Measurements from ENCODE around the gene CPA3. TPM values are rescaled to one million over a fixed set of nuclear protein-coding genes. Genes with fewer than 3 reads are reported as not detected.

The CPA3 gene
- total RNA-seq, 1 experiment from 2014 or later = not detected

GRCh38 chr3:148833223-148833622 is 31.9 kb upstream of the CPA3 start:
- no peak overlapping the region for H3K4me2 ChIP-seq (ENCODE audit: low read length)
- no peaks in the 10 kb centered on the region for H3K36me3 ChIP-seq (ENCODE audit: control insufficient read depth in 1 of 2, insufficient read depth in 2 of 2, low read length in 2 of 2)
- ChIA-PET RAD21 (ENCODE audit: low non-redundant PET in 1 of 2, low total read pairs in 2 of 2, uncharacterized antibody in 2 of 2, unreplicated experiment in 2 of 2) (no interaction called here), POLR2A (no interaction called here), CTCF (no interaction called here)
- no peaks in the 10 kb centered on the region for H3K9me3 ChIP-seq (ENCODE audit: control insufficient read depth in 1 of 2, insufficient read depth in 1 of 2, low read depth in 1 of 2, low read length in 2 of 2)
- no peak overlapping the region for H3K4me3 ChIP-seq (replicated peaks in 1 of 2; ENCODE audit: low read depth in 1 of 2, low read length in 2 of 2)
- no peak overlapping the region for H2AFZ ChIP-seq (ENCODE audit: low read depth, low read length, poor library complexity, severe bottlenecking)
- H3K9ac ChIP-seq (ENCODE audit: low read length) = no peak overlapping the region
- H3K27ac ChIP-seq (ENCODE audit: low read depth, low read length) = no peak overlapping the region
- H3K4me1 ChIP-seq (ENCODE audit: control insufficient read depth in 1 of 2, insufficient read depth in 2 of 2, low read length in 2 of 2) = no peaks in the 10 kb centered on the region
- H3K79me2 ChIP-seq (ENCODE audit: insufficient read depth, low read length) = no peaks in the 10 kb centered on the region
- intact Hi-C loops (cut with micrococcal nuclease) = no loop called here
- ATAC-seq (no peak), DNase-seq (ENCODE audit: low read depth, low spot score) (no peak)
- no peaks in the 10 kb centered on the region for H3K27me3 ChIP-seq (ENCODE audit: insufficient read depth, low read length)
- TF ChIP-seq FOSL1 (IDR thresholded peaks at IDR 0.05; ENCODE audit: low read depth) (no peak), YY1 (IDR thresholded peaks at IDR 0.05; ENCODE audit: extremely low read depth, insufficient replicate concordance, low read depth, low read length) (no peak), TCF7L2 (IDR thresholded peaks at IDR 0.05; ENCODE audit: borderline replicate concordance, extremely low read depth, insufficient read depth, insufficient read length) (no peak), POLR2A (IDR thresholded peaks at IDR 0.05; ENCODE audit: borderline replicate concordance, extremely low read depth, insufficient read depth, insufficient read length) (no peak), EZH2 (IDR thresholded peaks at IDR 0.05) (no peak), MAX (IDR thresholded peaks at IDR 0.05) (no peak), ZFX (IDR thresholded peaks at IDR 0.05) (no peak), SRF (IDR thresholded peaks at IDR 0.05; ENCODE audit: low read depth) (no peak), CBX3 (IDR thresholded peaks at IDR 0.05; ENCODE audit: low read depth) (no peak), CTCF (IDR thresholded peaks at IDR 0.05 in 2 of 3, conservative IDR thresholded peaks at IDR 0.05 in 1 of 3; ENCODE audit: borderline replicate concordance in 1 of 3, insufficient read depth in 1 of 3, low read depth in 2 of 3, low read length in 2 of 3) (no peak), ELF1 (IDR thresholded peaks at IDR 0.05; ENCODE audit: borderline replicate concordance, low read depth) (no peak), SIN3A (IDR thresholded peaks at IDR 0.05; ENCODE audit: low read depth) (no peak), EZH2phosphoT487 (IDR thresholded peaks at IDR 0.05; ENCODE audit: borderline replicate concordance) (no peak), ZBTB33 (IDR thresholded peaks at IDR 0.05; ENCODE audit: extremely low read depth, insufficient replicate concordance, low read length) (no peak)
- no peaks in the 10 kb centered on the region for H4K20me1 ChIP-seq (ENCODE audit: insufficient read depth)
- H3K9me2 ChIP-seq (ENCODE audit: insufficient read depth) = no peaks in the 10 kb centered on the region
- BruUV-seq (replicated peaks) = no TSS peak
